ENCODE data around the gene PTPRCAP.
"Not testable (repeated sequence)": the region's sequence is repeated elsewhere in the genome, so short reads cannot be mapped to it uniquely, and the experiment has no call there.

The PTPRCAP gene

DNA sequence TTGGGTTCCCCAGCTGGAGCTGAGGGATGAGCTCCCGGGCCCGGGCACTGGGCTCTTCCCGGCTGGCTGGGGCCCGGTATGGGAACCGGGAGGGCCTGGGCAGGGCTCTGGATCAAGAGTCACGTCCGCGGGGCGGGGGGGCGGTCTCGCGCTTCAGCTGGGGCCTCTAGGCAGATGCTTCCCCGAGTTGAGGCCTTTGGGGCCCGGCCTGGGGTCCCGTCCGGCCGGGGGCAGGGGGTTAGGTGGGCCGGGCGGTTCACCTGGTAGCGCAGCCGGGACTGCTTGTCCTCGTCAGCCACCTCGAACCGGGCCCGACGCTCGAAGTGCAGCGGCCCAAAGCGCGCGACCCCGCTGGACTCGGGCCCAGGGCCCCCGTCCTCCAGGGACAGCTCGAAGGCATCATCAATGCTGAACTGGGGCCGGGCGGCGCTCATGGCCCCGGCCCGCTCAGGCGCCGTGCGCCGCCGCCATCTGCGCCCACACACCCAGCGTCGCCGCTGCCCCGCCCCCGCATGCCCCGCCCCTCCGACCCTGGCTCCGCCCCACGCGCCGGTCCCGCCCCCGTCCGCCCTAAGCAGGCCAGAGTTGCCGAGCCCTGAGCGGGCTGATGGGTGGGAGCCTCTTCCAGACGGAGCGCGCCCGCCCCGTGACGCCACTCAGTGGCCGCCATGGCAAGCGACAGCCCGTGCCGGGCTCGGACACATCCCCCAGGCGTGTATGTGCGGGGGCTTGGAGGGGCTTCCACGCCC is 31.5 kb upstream of the PTPRCAP start, which contains the start of gene TMEM134:
Gene TMEM134, minus strand, starts transcription at position 493 of the 749 bp plus-strand sequence. Its CDS starts 59 bp downstream, at position 434.
- H3K27ac Mint-ChIP-seq, result peak within 1 kb of the TSS; percentile 88
- peak within 1 kb of the TSS; percentile 90 for H3K4me3 Mint-ChIP-seq
- peaks cover 26% of the 10 kb centered on the region for H3K4me1 Mint-ChIP-seq (ENCODE audit: low read depth)
- H3K9me3 Mint-ChIP-seq (ENCODE audit: low read depth), result no peaks in the 10 kb centered on the region
- H3K27me3 Mint-ChIP-seq, result no peaks in the 10 kb centered on the region
- H3K36me3 Mint-ChIP-seq, result no peaks in the 10 kb centered on the region

DNA sequence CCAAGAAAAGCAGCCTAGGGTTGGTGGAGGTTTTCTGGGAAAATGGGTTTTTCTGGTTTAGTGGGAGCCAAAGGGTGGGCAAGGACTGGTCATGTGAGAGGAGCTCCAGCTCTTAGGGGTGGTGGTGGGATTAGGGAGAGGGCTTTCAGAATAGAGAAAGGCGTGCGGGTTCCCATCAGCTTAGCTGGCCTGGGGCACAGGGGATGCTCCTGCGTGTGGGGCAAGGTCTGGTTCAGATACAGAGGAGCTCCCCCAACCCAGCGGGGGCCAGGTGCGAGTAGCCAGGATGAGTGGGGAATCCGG is 30.9 kb upstream of the PTPRCAP start:
- H3K27ac Mint-ChIP-seq, result peak overlapping the region; percentile 88
- peak overlapping the region; percentile 90 for H3K4me3 Mint-ChIP-seq
- no peaks in the 10 kb centered on the region for H3K9me3 Mint-ChIP-seq (ENCODE audit: low read depth)
- no peaks in the 10 kb centered on the region for H3K36me3 Mint-ChIP-seq
- H3K27me3 Mint-ChIP-seq, result no peaks in the 10 kb centered on the region
- H3K4me1 Mint-ChIP-seq (ENCODE audit: low read depth), result peaks cover 29% of the 10 kb centered on the region

DNA sequence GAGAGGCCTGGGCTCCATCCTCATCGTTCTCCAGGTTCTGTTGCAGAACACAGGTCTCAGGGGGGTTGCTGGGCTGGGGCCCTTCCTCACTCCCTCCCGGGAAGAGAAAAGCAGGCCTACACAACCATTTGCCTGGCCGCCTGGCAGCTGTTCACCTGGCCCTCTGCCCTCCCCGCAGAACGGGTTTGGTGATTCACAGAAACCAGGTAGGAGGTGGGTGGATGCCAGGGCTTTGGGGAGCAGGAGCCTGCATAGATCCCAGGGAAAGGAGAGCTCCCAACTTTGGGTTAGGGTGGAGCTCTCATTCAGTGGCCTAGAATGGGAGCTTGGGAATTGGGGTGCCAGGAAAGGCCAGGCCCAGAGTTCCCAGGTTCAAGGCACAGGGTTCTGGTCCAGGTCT is 30.6 kb upstream of the PTPRCAP start:
- peaks cover 30% of the 10 kb centered on the region for H3K4me1 Mint-ChIP-seq (ENCODE audit: low read depth)
- no peaks in the 10 kb centered on the region for H3K9me3 Mint-ChIP-seq (ENCODE audit: low read depth)
- peak overlapping the region; percentile 88 for H3K27ac Mint-ChIP-seq

DNA sequence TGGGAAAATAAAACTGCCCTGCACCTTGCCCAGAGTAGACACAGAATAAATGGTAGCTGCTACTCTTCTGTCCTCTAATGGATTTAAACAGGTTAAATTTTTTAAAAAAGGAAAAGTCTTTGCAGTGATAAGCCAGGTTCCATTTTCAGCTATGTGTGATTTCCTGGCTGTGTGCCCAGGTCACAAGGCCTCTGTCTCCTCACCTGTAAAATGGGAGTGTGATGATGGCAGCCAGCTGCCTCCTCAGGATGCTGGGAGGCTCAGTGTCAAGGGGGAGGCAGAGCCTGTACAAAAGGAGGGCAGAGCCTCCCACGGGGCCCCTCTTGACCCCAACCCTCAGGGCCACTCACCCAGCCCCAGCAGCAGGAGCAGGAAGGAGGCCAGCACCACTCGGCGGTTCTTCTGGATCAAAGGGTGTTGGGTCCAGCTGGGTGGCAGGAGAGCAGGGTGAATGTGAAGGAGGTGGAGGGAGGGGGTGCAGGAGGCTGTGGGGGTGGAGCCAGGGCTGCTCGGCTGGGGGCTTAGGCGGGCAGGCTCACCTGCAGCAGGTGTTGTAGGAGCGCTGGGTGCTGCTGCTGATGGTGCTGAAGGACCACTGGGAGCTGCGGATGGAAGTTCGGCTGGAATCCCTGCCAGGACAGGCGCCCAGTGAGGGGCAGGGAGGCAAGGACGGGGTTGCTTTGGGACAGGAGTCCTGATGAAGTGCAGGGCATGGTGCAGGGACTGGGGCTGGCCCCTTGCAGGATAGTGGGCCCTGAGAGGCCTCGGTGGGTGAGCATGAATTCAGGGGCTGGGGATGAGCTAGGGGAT is 29.7 kb upstream of the PTPRCAP start:
- Mint-ChIP-seq H3K27ac (peak overlapping the region; percentile 81), H3K4me3 (peak overlapping the region; percentile 90), H3K4me1 (ENCODE audit: low read depth) (peaks cover 30% of the 10 kb centered on the region), H3K27me3 (no peaks in the 10 kb centered on the region), H3K9me3 (ENCODE audit: low read depth) (no peaks in the 10 kb centered on the region), H3K36me3 (no peaks in the 10 kb centered on the region)

More for the DNA sequence above, 30.6 kb upstream of the PTPRCAP start:
- H3K27me3 Mint-ChIP-seq, result no peaks in the 10 kb centered on the region
- no peaks in the 10 kb centered on the region for H3K36me3 Mint-ChIP-seq
- H3K4me3 Mint-ChIP-seq, result peak overlapping the region; percentile 90

DNA sequence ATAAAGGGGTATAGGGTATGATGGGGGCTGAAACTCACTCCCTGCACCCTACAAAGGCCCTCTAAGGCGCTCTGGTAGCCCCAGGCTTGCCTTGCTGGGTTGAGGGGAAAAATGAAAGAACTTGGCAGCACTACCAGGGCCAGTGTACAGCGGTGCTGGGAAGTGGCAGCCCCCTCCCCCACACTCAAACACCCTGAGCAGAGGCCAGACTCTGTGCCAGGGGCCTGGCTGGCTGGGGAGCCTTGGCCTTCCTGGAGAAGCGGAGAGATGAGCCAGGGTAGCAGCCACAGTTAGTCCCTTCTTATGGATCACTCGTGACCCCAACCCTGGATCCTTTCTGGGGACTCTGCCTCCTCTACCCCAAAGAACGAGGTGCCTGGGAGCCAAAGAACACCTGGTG is 28.9 kb upstream of the PTPRCAP start:
- H3K36me3 Mint-ChIP-seq, result no peaks in the 10 kb centered on the region
- H3K9me3 Mint-ChIP-seq (ENCODE audit: low read depth), result no peaks in the 10 kb centered on the region
- peaks cover 30% of the 10 kb centered on the region for H3K4me1 Mint-ChIP-seq (ENCODE audit: low read depth)
- no peaks in the 10 kb centered on the region for H3K27me3 Mint-ChIP-seq
- H3K27ac Mint-ChIP-seq, result peak overlapping the region; percentile 58
- peak overlapping the region; percentile 42 for H3K4me3 Mint-ChIP-seq

DNA sequence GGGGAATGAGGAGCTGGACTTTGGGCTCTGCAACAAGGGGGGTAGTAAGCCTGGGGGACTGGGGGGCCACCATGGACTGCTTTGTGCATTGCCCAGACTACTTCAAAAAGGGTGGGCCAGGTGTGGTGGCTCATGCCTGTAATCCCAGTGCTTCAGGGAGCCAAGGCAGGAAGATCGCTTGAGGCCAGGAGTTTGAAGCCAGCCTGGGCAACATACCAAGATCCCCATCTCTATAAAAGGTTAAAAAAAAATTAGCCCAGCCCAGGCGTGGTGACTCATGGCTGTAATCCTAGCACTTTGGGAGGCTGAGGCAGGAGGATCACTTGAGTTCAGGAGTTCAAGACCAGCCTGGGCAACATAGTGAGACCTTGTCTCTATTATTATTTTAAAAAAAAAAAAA is 28.0 kb upstream of the PTPRCAP start:
- H3K36me3 Mint-ChIP-seq; H3K27me3 Mint-ChIP-seq; H3K9me3 Mint-ChIP-seq (ENCODE audit: low read depth): not testable (repeated sequence)
- Mint-ChIP-seq H3K27ac (peak overlapping the region; percentile 91), H3K4me3 (peak overlapping the region; percentile 87), H3K4me1 (ENCODE audit: low read depth) (peaks cover 30% of the 10 kb centered on the region)

DNA sequence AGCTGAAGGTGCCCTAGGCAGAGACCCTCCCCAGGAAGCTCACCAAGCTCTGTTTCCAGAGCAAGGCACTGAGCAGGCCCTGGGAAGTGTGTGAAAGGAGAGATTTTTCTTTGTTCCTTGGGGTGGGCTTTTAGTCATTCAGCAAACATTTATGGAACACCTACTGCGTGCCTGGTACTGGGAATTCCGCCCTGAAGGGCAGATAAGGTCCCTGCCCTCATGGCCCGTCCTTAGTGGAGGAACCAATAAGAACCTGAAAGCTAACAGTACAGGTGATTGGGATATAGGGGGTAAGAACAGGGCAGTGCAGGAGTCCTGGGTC is 27.7 kb upstream of the PTPRCAP start:
- H3K4me1 Mint-ChIP-seq (ENCODE audit: low read depth), result peaks cover 30% of the 10 kb centered on the region
- H3K9me3 Mint-ChIP-seq (ENCODE audit: low read depth), result no peaks in the 10 kb centered on the region
- peak overlapping the region; percentile 87 for H3K4me3 Mint-ChIP-seq
- peak overlapping the region; percentile 91 for H3K27ac Mint-ChIP-seq
- no peaks in the 10 kb centered on the region for H3K36me3 Mint-ChIP-seq
- no peaks in the 10 kb centered on the region for H3K27me3 Mint-ChIP-seq

DNA sequence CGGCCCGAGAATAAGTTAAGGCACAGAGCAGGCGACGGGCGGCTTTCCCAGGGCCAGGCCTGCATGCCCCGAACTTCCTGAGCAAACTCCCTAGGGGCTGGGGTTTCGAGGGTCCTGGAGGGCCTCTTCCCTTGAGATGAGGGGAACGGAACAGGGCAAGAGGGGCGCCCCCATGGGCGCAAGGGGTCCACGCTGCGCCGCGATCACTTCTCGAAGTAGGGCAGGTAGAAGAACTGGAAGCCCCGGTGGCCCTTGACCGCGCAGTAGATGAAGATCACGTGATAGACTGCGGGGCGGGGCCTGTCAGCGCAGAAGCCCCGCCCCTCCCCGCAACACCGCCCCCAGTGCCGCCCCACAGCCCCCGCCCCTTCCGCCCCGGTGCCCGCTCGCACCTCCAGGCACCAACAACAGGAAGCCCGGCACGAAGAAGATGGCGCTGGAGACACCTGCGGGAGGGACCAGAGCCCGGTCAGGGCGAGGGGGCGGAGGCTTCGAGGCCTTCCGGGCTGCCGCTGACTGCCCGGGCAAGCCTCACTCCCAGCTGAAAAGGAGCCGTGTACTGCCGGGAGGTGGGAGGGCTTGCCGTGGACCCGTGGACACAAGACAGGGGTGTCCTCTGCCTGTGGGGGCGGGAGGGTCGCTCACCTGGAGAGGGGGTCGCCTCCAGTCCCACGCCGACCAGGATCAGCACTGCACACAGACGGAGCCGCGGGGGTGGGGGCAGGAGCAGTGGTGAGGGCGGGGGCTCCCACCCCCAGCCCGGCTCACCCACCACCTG is 27.1 kb upstream of the PTPRCAP start:
- H3K9me3 Mint-ChIP-seq (ENCODE audit: low read depth), result no peaks in the 10 kb centered on the region
- H3K27ac Mint-ChIP-seq, result peak overlapping the region; percentile 91
- H3K36me3 Mint-ChIP-seq, result no peaks in the 10 kb centered on the region
- no peaks in the 10 kb centered on the region for H3K27me3 Mint-ChIP-seq
- peak overlapping the region; percentile 87 for H3K4me3 Mint-ChIP-seq
- H3K4me1 Mint-ChIP-seq (ENCODE audit: low read depth), result peaks cover 33% of the 10 kb centered on the region

DNA sequence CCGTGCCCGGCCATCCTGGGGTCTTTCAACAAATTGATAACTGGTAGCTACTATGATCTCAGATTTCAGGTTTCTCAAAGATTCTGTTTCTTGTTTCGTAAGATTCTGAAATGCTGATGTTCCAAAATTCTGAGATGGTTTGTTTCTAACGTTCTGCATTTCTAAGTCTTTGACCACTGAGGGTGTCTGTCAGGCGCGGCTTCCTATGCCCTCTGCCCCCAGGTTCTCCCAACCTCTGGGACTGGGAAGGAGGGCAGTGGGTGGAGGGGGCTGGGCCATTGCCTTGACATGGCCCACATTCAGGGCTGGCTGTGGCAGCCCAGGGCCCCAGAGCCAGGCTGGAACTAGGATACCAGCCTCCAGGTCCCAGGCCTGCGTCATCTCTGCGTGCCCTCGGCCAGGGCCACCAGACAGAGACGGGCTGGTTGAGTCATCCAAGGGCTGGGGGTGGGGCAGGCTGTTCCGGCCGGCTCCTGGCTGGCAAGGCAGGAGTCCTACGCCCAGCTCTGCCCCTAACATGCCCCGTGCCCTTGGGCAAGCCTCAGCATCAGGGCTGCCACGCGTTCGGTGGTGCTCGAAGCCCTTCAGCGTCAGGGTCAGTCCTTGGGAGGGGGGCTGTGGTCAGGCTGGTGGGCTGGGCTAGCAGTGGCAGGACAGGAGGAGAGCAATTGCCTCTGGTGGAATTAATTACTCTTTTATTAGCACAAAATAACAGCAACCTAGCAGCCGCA is 26.4 kb upstream of the PTPRCAP start:
- Mint-ChIP-seq H3K4me1 (ENCODE audit: low read depth) (peaks cover 33% of the 10 kb centered on the region), H3K27ac (peak overlapping the region; percentile 91), H3K36me3 (no peaks in the 10 kb centered on the region), H3K4me3 (peak overlapping the region; percentile 87), H3K9me3 (ENCODE audit: low read depth) (no peaks in the 10 kb centered on the region), H3K27me3 (no peaks in the 10 kb centered on the region)

DNA sequence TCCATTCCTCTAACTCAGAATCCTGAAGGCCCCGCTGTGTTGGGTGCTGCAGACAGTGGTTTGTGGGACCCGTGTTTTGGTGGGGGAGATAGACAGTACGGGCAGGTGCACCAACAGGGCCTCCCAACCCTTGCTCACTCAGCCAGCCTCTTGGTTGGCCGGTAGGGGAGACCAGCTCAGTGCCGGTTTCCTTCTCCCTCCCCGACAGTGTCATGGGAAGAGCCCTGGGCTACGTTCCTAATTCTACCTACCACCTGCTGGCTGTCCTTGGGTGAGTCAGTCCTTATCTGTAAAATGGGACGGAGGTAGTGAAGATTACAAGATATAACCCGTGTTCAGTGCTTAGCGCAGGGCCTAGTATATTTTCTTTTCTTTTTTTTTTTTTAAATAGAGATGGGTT is 25.7 kb upstream of the PTPRCAP start:
- Mint-ChIP-seq H3K4me1 (ENCODE audit: low read depth) (peaks cover 30% of the 10 kb centered on the region), H3K27me3 (no peaks in the 10 kb centered on the region), H3K27ac (no peak overlapping the region), H3K9me3 (ENCODE audit: low read depth) (no peaks in the 10 kb centered on the region), H3K4me3 (no peak overlapping the region), H3K36me3 (no peaks in the 10 kb centered on the region)

DNA sequence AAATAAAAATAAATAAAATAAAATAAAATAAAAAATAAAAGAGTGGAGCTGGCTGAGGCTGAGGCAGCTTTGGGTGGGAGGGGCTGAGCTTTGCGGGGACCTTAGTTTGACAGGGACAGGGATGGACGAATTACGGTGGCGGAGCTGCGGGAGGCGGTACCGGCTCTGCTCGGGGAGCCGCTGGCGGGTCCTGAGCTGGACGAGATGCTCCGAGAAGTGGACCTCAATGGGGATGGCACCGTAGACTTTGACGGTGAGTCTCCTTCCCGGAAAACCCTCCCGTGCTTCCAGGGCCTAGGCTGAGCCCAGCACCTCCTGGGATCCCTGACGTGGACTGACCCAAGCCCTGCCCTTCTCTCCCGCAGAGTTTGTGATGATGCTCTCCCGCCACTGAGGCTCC is 20.8 kb upstream of the PTPRCAP start:
- Mint-ChIP-seq H3K36me3 (no peaks in the 10 kb centered on the region), H3K27ac (no peak overlapping the region), H3K9me3 (ENCODE audit: low read depth) (no peaks in the 10 kb centered on the region), H3K4me3 (no peak overlapping the region), H3K4me1 (ENCODE audit: low read depth) (peaks cover 4% of the 10 kb centered on the region), H3K27me3 (no peaks in the 10 kb centered on the region)

DNA sequence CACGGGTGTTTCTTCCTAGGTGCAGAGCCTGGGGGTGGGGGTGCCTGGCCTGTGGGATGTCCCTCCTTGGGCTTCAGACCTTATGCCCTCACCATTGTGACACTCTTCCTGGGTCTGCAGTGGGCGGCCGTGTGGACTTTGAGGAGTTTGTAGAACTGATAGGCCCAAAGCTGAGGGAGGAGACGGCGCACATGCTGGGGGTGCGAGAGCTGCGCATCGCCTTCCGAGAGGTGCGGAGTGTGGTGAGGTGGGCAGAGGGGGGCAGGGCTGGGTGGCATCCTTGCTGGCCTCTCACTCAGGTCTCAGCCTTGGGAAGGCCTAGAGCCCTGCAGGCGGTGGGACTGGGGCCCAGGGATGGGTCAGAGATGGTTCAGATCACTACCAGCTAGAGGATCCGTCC is 20.0 kb upstream of the PTPRCAP start:
- no peak overlapping the region for H3K4me3 Mint-ChIP-seq
- no peaks in the 10 kb centered on the region for H3K36me3 Mint-ChIP-seq
- no peaks in the 10 kb centered on the region for H3K27me3 Mint-ChIP-seq
- H3K4me1 Mint-ChIP-seq (ENCODE audit: low read depth), result peaks cover 3% of the 10 kb centered on the region
- H3K9me3 Mint-ChIP-seq (ENCODE audit: low read depth), result no peaks in the 10 kb centered on the region
- H3K27ac Mint-ChIP-seq, result no peak overlapping the region

DNA sequence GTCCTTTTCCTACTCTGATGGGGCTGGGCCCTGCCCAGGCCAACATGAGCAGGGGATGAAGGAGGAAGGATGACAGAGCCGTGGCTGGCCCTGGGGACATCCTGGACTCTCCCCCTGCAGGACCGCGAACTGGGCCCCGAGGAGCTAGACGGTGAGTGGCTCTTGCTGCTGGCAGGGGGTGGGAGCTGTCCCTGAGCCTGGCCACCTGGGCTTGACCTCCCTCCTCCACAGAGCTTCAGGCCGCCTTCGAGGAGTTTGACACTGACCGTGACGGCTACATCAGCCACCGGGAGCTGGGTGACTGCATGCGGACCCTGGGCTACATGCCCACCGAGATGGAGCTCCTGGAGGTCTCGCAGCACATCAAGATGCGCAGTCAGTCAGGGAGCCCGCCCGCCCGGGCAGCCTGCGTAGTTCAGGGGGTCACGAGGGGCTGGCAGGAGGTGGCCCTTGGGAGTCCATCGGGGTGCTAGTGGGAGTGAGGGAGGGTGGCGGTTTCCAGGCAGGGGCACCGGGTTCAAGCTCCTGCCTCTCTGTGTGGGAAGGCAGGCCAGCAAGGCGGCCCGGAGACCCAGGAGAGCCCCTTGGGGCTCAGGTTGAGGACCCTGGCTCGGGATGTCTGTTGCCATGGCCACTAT is 18.7 kb upstream of the PTPRCAP start:
- no peaks in the 10 kb centered on the region for H3K27me3 Mint-ChIP-seq
- no peak overlapping the region for H3K4me3 Mint-ChIP-seq
- H3K27ac Mint-ChIP-seq, result no peak overlapping the region
- H3K36me3 Mint-ChIP-seq, result no peaks in the 10 kb centered on the region
- no peaks in the 10 kb centered on the region for H3K9me3 Mint-ChIP-seq (ENCODE audit: low read depth)
- peaks cover 6% of the 10 kb centered on the region for H3K4me1 Mint-ChIP-seq (ENCODE audit: low read depth)

DNA sequence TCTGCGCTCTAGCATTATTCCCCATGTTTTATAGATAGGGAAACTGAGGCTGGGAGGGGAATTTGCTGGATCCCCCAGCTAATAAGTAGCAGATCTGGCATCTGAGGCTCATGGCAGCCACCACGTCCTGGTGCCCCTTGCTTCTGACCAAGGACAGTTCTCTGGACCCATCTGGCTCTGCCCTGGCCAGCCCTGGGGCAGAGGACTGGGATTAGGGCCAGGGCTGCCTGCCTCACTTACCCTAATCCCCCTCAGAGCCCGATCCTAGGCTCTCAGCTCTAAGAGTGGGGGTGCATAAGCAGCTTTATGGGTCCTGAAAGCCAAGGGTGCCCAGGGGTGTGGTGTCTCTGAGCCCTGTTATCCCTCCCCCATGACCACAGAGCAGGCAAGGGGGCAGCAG is 17.6 kb upstream of the PTPRCAP start, which contains the start of gene CABP4:
Gene CABP4, plus strand, starts transcription at position 301 of the 400 bp plus-strand sequence. Its CDS starts 70 bp downstream, at position 371.
- H3K4me1 Mint-ChIP-seq (ENCODE audit: low read depth), result peaks cover 10% of the 10 kb centered on the region
- H3K27me3 Mint-ChIP-seq, result no peaks in the 10 kb centered on the region
- no peak within 1 kb of the TSS for H3K4me3 Mint-ChIP-seq
- no peaks in the 10 kb centered on the region for H3K9me3 Mint-ChIP-seq (ENCODE audit: low read depth)
- H3K36me3 Mint-ChIP-seq, result no peaks in the 10 kb centered on the region
- peak within 1 kb of the TSS; percentile 34 for H3K27ac Mint-ChIP-seq
